HG03095 (cell line): ENCODE measurements around the gene FERMT2.

Experiments
- ATAC-seq: cut with Tn5 transposase; IDR thresholded peaks from one replicate; pipeline ENCODE4 v1.9.1; 2021; ENCODE audit warnings: moderate library complexity; ENCODE audit not compliant: unreplicated experiment

FERMT2 gene

GRCh38 chr14:52950898-52951680 lies at the start of gene FERMT2:
Gene FERMT2, minus strand, starts transcription at chr14:52951050. Its CDS starts 482 bp downstream, at chr14:52950568.
- no peak for ATAC-seq

GRCh38 chr14:52998376-52999015 lies 47.6 kb upstream of the FERMT2 start:
- no peak for ATAC-seq

- ATAC-seq, result no peak
Measured at GRCh38 chr14:52996493-52996892, 45.6 kb upstream of the FERMT2 start.

- no peak for ATAC-seq
Measured at GRCh38 chr14:52995998-52996397, 45.1 kb upstream of the FERMT2 start.

- no peak for ATAC-seq
Measured at GRCh38 chr14:52992236-52992870, 41.5 kb upstream of the FERMT2 start.

- ATAC-seq, result no peak
Measured at GRCh38 chr14:52988139-52988538, 37.3 kb upstream of the FERMT2 start.

GRCh38 chr14:52987514-52987913 lies 36.7 kb upstream of the FERMT2 start:
- ATAC-seq, result no peak

- ATAC-seq, result no peak
Measured at GRCh38 chr14:52987042-52987441, 36.2 kb upstream of the FERMT2 start.

- ATAC-seq, result no peak
Measured at GRCh38 chr14:52977798-52978197, 26.9 kb upstream of the FERMT2 start.

GRCh38 chr14:52974406-52974805 lies 23.6 kb upstream of the FERMT2 start:
- no peak for ATAC-seq

GRCh38 chr14:52961060-52961639 lies 10.3 kb upstream of the FERMT2 start:
- ATAC-seq, result no peak

GRCh38 chr14:52960627-52961026 lies 9.8 kb upstream of the FERMT2 start:
- ATAC-seq, result no peak

GRCh38 chr14:52954346-52955214 lies 3.7 kb upstream of the FERMT2 start:
- ATAC-seq, result no peak

- no peak for ATAC-seq
Measured at GRCh38 chr14:52951681-52952554, 1.1 kb upstream of the FERMT2 start.

GRCh38 chr14:52950410-52950897 lies 396 bp downstream of the FERMT2 start:
- no peak for ATAC-seq

- no peak for ATAC-seq
Measured at GRCh38 chr14:52949711-52950409, 990 bp downstream of the FERMT2 start.

- ATAC-seq, result no peak
Measured at GRCh38 chr14:52949249-52949648, 1.6 kb downstream of the FERMT2 start.

- ATAC-seq, result no peak
Measured at GRCh38 chr14:52948836-52949235, 2.0 kb downstream of the FERMT2 start.

GRCh38 chr14:52948039-52948438 lies 2.8 kb downstream of the FERMT2 start:
- no peak for ATAC-seq
